HEK293 (cell line): ENCODE results near the gene VDAC1.
A peak's percentile ranks its signal among the peaks of the same experiment; 100 is the strongest.

Source experiments
- CTCF ChIA-PET: fragments of 350-600 bp; formaldehyde crosslinking; extraction: SDS; loops from one replicate; lab custom pipeline; 2021; ENCODE audit warnings: antibody characterized with exemption; lab: Yijun Ruan, JAX
- POLR2A ChIA-PET: fragments of 300-600 bp; formaldehyde crosslinking; extraction: SDS; loops from one replicate; lab custom pipeline; 2020; ENCODE audit warnings: antibody characterized with exemption, inconsistent platforms; lab: Yijun Ruan, JAX
- H3K27ac ChIP-seq: fragments of 200-500 bp; sonication (Bioruptor generic); 2 replicates; pipeline ENCODE4 v1.5.1; 2014; ENCODE audit warnings: low read depth, low read length, control low read depth, inconsistent platforms; ENCODE audit errors: extremely low read depth
- H3K36me3 ChIP-seq, 2 experiments: fragments of 200-500 bp in 1 of 2; sonication (Bioruptor generic) in 1 of 2; 1 replicate in 1 of 2; 2 replicates in 1 of 2; pipeline ENCODE4 v1.5.1; 2014 to 2017; ENCODE audit warnings: inconsistent platforms in 2 of 2, low read length in 2 of 2; ENCODE audit not compliant: control insufficient read depth in 2 of 2, insufficient read depth in 1 of 2
- H3K4me1 ChIP-seq: fragments of 200-500 bp; sonication (Bioruptor generic); 2 replicates; pipeline ENCODE4 v1.5.1; 2014; ENCODE audit warnings: mild to moderate bottlenecking, low read length, inconsistent platforms; ENCODE audit not compliant: control insufficient read depth, insufficient read depth
- H3K4me3 ChIP-seq: 2 replicates; pipeline ENCODE4 v1.5.1; 2011; ENCODE audit warnings: low read depth, mild to moderate bottlenecking, control low read depth, low read length, moderate library complexity
- H3K9me3 ChIP-seq: fragments of 200-500 bp; sonication (Bioruptor generic); 2 replicates; pipeline ENCODE4 v1.5.1; 2014; ENCODE audit warnings: low read depth, low read length, inconsistent platforms; ENCODE audit not compliant: control insufficient read depth, insufficient read depth
- ATF2 ChIP-seq: fragments of 450-650 bp; formaldehyde crosslinking; IDR thresholded peaks from 2 replicates; pipeline ENCODE4 v1.5.1; 2016; ENCODE audit warnings: missing biosample characterization, missing genetic modification characterization, low read depth
- GFI1B ChIP-seq: fragments of 450-650 bp; formaldehyde crosslinking; IDR thresholded peaks from 2 replicates; pipeline ENCODE4 v1.5.1; 2016; ENCODE audit warnings: missing biosample characterization, missing genetic modification characterization
- KLF8 ChIP-seq: fragments of 450-650 bp; formaldehyde crosslinking; IDR thresholded peaks from 2 replicates; pipeline ENCODE4 v1.5.1; 2016; ENCODE audit warnings: missing biosample characterization, missing genetic modification characterization
- MEIS1 ChIP-seq: sonication (generic); formaldehyde crosslinking; IDR thresholded peaks from 2 replicates; pipeline ENCODE4 v1.8.1; 2022; ENCODE audit warnings: missing genetic modification reagents, mild to moderate bottlenecking, borderline replicate concordance
- PATZ1 ChIP-seq: fragments of 450-650 bp; formaldehyde crosslinking; IDR thresholded peaks from 2 replicates; pipeline ENCODE4 v1.5.1; 2016; ENCODE audit warnings: missing biosample characterization, missing genetic modification characterization
- PRDM1 ChIP-seq: fragments of 450-650 bp; formaldehyde crosslinking; IDR thresholded peaks from 2 replicates; pipeline ENCODE4; 2016; ENCODE audit warnings: missing biosample characterization, missing genetic modification characterization
- TRIM28 ChIP-seq: IDR thresholded peaks from 2 replicates; pipeline ENCODE4 v1.6.1; 2011; ENCODE audit warnings: low read length, control low read depth, borderline replicate concordance
- TSHZ1 ChIP-seq: fragments of 450-650 bp; formaldehyde crosslinking; IDR thresholded peaks from 2 replicates; pipeline ENCODE4 v1.5.1; 2016; ENCODE audit warnings: missing biosample characterization, missing genetic modification characterization, borderline replicate concordance
- ZBTB11 ChIP-seq: fragments of 450-650 bp; formaldehyde crosslinking; conservative IDR thresholded peaks from 2 replicates; pipeline ENCODE4 v1.5.1; 2016; ENCODE audit warnings: low read depth, missing biosample characterization, missing genetic modification characterization
- ZIC2 ChIP-seq: fragments of 450-650 bp; formaldehyde crosslinking; IDR thresholded peaks from 2 replicates; pipeline ENCODE4 v1.5.1; 2016; ENCODE audit warnings: missing biosample characterization, missing genetic modification characterization
- ZNF121 ChIP-seq: fragments of 450-650 bp; formaldehyde crosslinking; IDR thresholded peaks from 2 replicates; pipeline ENCODE4 v1.5.1; 2016; ENCODE audit warnings: missing biosample characterization, missing genetic modification characterization
- ZNF202 ChIP-seq: fragments of 450-650 bp; formaldehyde crosslinking; IDR thresholded peaks from 2 replicates; pipeline ENCODE4 v1.5.1; 2016; ENCODE audit warnings: missing biosample characterization, missing genetic modification characterization, borderline replicate concordance
- ZNF221 ChIP-seq: fragments of 450-650 bp; formaldehyde crosslinking; IDR thresholded peaks from 2 replicates; pipeline ENCODE4 v1.5.1; 2017; ENCODE audit warnings: missing biosample characterization, missing genetic modification characterization, borderline replicate concordance
- ZNF518A ChIP-seq: fragments of 450-650 bp; formaldehyde crosslinking; conservative IDR thresholded peaks from 2 replicates; pipeline ENCODE4 v1.5.1; 2016; ENCODE audit warnings: low read depth, missing biosample characterization, missing genetic modification characterization
- ZNF580 ChIP-seq: fragments of 450-650 bp; formaldehyde crosslinking; IDR thresholded peaks from 2 replicates; pipeline ENCODE4 v1.5.1; 2016; ENCODE audit warnings: missing biosample characterization, missing genetic modification characterization
- ZNF658 ChIP-seq: fragments of 450-650 bp; formaldehyde crosslinking; IDR thresholded peaks from 2 replicates; pipeline ENCODE4; 2016; ENCODE audit warnings: missing biosample characterization, missing genetic modification characterization
- ZNF843 ChIP-seq: fragments of 450-650 bp; formaldehyde crosslinking; IDR thresholded peaks from 2 replicates; pipeline ENCODE4 v1.5.1; 2016; ENCODE audit warnings: missing biosample characterization, missing genetic modification characterization

Gene VDAC1

GRCh38 chr5:134004626-134005416, at the start of gene VDAC1 (continued):
- TF ChIP-seq ZNF580 = 0 out of 2 replicates have a peak, but pooled peaks have one; percentile 40
- TF ChIP-seq PRDM1 (tag by site-specific recombination) = no peak
- TF ChIP-seq ZNF843 (tag by site-specific recombination) = no peak
- TF ChIP-seq ZNF202 (tag by site-specific recombination) = no peak
- peak; percentile 79 for TF ChIP-seq PATZ1 (tag by site-specific recombination)
- no peak for TF ChIP-seq GFI1B (tag by site-specific recombination)
- TF ChIP-seq MEIS1 (CRISPR knock-in tag) = no peak
- TF ChIP-seq ZNF221 (tag by site-specific recombination) = no peak
- peak; percentile 32; the same call in 1 of the 2 replicates for TF ChIP-seq ZIC2 (tag by site-specific recombination)
- no peak for TF ChIP-seq ATF2 (tag by site-specific recombination)
- TF ChIP-seq ZBTB11 = peak; percentile 85
- TF ChIP-seq TSHZ1 (tag by site-specific recombination) = no peak
- TF ChIP-seq ZNF121 (tag by site-specific recombination) = peak; percentile 35; the same call in 1 of the 2 replicates

- Histone ChIP-seq H3K27ac (no peak overlapping the region), H3K4me1 (no peaks in the 10 kb centered on the region), H3K4me3 (no peak overlapping the region), H3K36me3 (no peaks in the 10 kb centered on the region), H3K9me3 (no peaks in the 10 kb centered on the region)
- ChIA-PET POLR2A (interaction anchor here (1.0 kb wide), 1 partner anchor 40 kb away, joined by 3 read pairs; no protein-coding TSS in a partner anchor), CTCF (interaction anchor here (1.1 to 2.1 kb wide), 3 partner anchors 15 to 19 kb away, joined by 3 to 20 read pairs (median 4); no protein-coding TSS in a partner anchor)
- TF ChIP-seq TRIM28 (no peak), ZNF221 (tag by site-specific recombination) (no peak), KLF8 (tag by site-specific recombination) (no peak), ZNF658 (tag by site-specific recombination) (no peak), ZNF518A (tag by site-specific recombination) (no peak)
Measured at GRCh38 chr5:134053840-134054338, 49.1 kb upstream of the VDAC1 start.
